Naive B cell (primary cell): ENCODE results near the gene MAP3K4. TPM values are rescaled to one million over a fixed set of nuclear protein-coding genes. Genes with fewer than 3 reads are reported as not detected.

Experiments
- ATAC-seq, 2 donors: fragments of 150-1000 bp; cut with Tn5 transposase; 2 replicates each; pipeline ENCODE4 v1.10.0; 2021; ENCODE audit warnings: low read depth in 2 of 2, mild to moderate bottlenecking in 2 of 2, moderate library complexity in 2 of 2
- DNase-seq: peaks from one replicate; pipeline ENCODE4 v3.0.0; 2022
- H3K27ac Mint-ChIP-seq, 6 donors: one replicate each; pipeline ENCODE4 v1.8.0; 2020 to 2022; ENCODE audit warnings: mild to moderate bottlenecking in 6 of 6, mixed read lengths in 6 of 6, moderate library complexity in 5 of 6, inconsistent platforms in 2 of 6
- H3K27me3 Mint-ChIP-seq, 3 donors: one replicate each; pipeline ENCODE4 v1.8.0; 2021 to 2022; ENCODE audit warnings: mixed read lengths in 3 of 3, mild to moderate bottlenecking in 1 of 3
- H3K36me3 Mint-ChIP-seq, 2 donors: one replicate each; pipeline ENCODE4 v1.8.0; 2020 to 2022; ENCODE audit warnings: mixed read lengths in 2 of 2, inconsistent platforms in 1 of 2, mild to moderate bottlenecking in 1 of 2
- H3K4me1 Mint-ChIP-seq, 3 donors: one replicate each; pipeline ENCODE4 v1.8.0; 2020 to 2022; ENCODE audit warnings: mixed read lengths in 3 of 3, inconsistent platforms in 1 of 3, mild to moderate bottlenecking in 1 of 3, moderate library complexity in 1 of 3
- H3K4me3 Mint-ChIP-seq, 8 donors: one replicate each; pipeline ENCODE4 v1.8.0; 2020 to 2022; ENCODE audit warnings: mild to moderate bottlenecking in 8 of 8, mixed read lengths in 8 of 8, moderate library complexity in 8 of 8, inconsistent platforms in 2 of 8
- H3K9me3 Mint-ChIP-seq, 7 donors: one replicate each; pipeline ENCODE4 v1.8.0; 2020 to 2022; ENCODE audit warnings: mixed read lengths in 7 of 7, mild to moderate bottlenecking in 5 of 7, inconsistent platforms in 2 of 7, moderate library complexity in 1 of 7
- polyA plus RNA-seq, 6 donors: library from polyadenylated mRNA; unstranded; fragments of 300-500 nt; fragmentation: Illumina TruSeq; gene quantifications; one replicate each; pipeline ENCODE4 v1.2.3, GENCODE V29; 2021; ENCODE audit warnings: low read depth in 6 of 6

MAP3K4 gene
- polyA plus RNA-seq, 6 donors from 2014 or later = 3.4 to 12.7 (median 8.5) TPM

DNA sequence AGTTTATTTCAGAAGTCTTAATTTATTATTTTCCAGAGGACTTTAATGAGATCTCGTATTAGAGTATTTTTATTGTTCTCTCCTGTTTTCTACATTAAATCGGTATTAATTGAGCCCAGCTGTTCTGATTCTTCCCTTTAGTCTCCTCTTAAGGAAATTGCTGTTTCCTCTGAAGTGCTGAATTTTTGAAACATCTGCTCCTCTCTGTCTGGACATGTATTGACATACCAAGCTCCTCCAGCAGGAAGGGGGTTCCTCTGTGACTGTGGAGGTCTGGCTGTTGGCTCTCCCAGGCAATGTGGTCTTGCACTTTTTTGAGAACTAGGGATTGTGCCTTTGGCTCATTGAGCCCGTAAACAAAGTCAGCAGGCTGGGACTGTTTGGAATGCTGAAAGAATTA, 74.9 kb downstream of the MAP3K4 start:
- no peak for DNase-seq
- Mint-ChIP-seq H3K36me3 (peaks cover 0 to 17% of the 10 kb centered on the region in 2 donors), H3K4me3 (no peak overlapping the region), H3K27ac (peak overlapping the region in 1 of 6 donors; percentile 38), H3K4me1 (peaks cover 3 to 16% (median 12%) of the 10 kb centered on the region in 3 donors), H3K9me3 (peaks cover 0 to 1% (median 0%) of the 10 kb centered on the region in 7 donors), H3K27me3 (no peaks in the 10 kb centered on the region)
- ATAC-seq = no peak

DNA sequence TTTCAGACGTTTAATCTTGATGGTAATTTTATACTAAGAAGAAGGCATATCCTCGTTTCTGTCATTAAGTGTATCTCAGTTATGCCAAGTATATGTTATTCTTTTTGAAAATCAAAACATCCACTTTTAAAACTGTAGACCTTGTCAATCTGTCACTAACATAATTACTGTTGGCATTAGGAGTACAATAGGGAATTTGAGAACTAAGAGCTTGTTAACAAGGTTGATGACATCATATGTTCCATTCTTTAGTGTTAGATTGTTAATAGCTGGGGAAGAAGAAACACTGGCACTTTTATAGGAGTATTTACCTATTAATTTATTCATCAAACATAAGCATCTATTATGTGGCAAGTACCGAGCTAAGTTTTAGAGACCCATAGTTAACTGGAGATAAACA, 76.2 kb downstream of the MAP3K4 start:
- no peaks in the 10 kb centered on the region for H3K9me3 Mint-ChIP-seq
- peaks cover 0 to 14% of the 10 kb centered on the region in 2 donors for H3K36me3 Mint-ChIP-seq
- H3K27me3 Mint-ChIP-seq = no peaks in the 10 kb centered on the region
- no peak for ATAC-seq
- H3K27ac Mint-ChIP-seq = no peak overlapping the region
- DNase-seq = no peak
- H3K4me1 Mint-ChIP-seq = peaks cover 0 to 15% (median 11%) of the 10 kb centered on the region in 3 donors
- no peak overlapping the region for H3K4me3 Mint-ChIP-seq

DNA sequence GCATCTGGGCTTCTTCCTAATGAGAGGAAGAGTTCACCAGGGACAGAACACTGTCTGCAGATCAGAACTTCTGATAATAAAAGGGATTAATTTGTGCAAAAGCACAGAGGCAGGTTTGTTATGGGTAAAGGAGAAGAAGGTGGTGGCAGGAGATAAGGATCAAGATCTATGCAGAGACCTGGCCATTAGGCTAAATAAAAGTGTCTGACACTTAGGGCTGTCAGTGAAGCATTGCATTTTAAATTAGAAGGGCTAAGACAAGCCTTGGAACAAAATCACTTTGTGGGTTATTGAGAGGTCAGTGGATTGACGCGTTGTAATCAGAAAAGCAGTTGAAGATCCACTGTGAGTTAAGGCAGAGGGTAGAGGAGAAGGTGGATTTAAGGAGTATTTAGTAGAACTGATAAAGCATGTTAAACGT, 76.8 kb downstream of the MAP3K4 start:
- no peak for ATAC-seq
- Mint-ChIP-seq H3K4me3 (no peak overlapping the region), H3K4me1 (peaks cover 0 to 9% (median 6%) of the 10 kb centered on the region in 3 donors), H3K27ac (no peak overlapping the region), H3K27me3 (no peaks in the 10 kb centered on the region), H3K9me3 (no peaks in the 10 kb centered on the region), H3K36me3 (peaks cover 0 to 14% of the 10 kb centered on the region in 2 donors)
- DNase-seq = no peak

DNA sequence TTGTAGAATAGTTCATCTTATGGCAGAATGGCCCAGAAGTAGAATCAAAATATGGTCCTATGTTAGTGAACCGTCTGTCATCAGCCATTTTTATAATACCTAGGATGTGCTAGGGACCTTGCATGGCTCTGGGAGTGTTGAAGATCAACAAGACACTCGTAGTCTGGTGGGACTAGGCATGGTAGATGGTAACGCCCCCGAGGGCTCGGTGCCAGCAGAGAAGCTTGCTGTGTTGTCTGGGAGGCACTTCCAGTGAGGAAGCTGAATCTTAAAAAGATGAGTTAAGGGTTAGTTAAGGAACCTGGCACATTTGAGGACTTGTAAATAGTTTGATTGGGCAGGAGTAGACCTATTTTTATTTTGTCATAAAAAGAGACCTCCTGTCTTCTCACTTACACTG, 82.4 kb downstream of the MAP3K4 start:
- no peak for ATAC-seq
- H3K27me3 Mint-ChIP-seq = no peaks in the 10 kb centered on the region
- H3K9me3 Mint-ChIP-seq = no peaks in the 10 kb centered on the region
- H3K4me1 Mint-ChIP-seq = no peaks in the 10 kb centered on the region
- no peak overlapping the region for H3K4me3 Mint-ChIP-seq
- H3K27ac Mint-ChIP-seq = no peak overlapping the region
- DNase-seq = no peak
- peaks cover 0 to 11% of the 10 kb centered on the region in 2 donors for H3K36me3 Mint-ChIP-seq

DNA sequence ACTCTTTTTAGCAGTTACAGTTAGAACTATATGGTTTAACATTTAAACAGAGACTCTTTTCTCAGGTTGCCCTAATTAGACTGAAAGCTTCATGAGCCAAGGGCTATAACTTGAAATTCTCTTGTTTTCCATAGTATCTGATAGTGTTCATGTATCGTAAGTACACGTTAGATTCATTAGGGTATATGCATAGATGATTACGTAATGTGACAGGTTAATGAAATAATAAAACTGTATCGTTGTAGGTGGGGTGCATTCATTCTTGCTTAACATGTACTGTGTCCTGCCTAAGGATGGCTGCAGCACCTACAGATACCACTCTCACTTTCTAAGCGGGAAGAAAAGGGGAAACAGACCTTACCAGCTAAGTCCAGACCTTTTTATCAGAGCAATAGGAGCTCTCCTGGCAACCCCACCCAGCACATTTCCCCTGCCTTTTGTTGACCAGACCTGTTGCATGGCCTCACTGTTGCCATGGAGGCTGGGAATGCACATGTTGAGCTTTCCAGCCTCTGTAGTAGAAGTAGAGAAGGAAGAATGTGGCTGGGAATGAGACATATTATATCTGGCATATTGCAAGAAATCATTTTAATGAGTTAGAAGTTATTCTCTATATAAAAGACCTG, 83.0 kb downstream of the MAP3K4 start:
- peaks cover 3 to 14% of the 10 kb centered on the region in 2 donors for H3K36me3 Mint-ChIP-seq
- DNase-seq = no peak
- no peaks in the 10 kb centered on the region for H3K4me1 Mint-ChIP-seq
- no peak for ATAC-seq
- H3K4me3 Mint-ChIP-seq = no peak overlapping the region
- H3K27me3 Mint-ChIP-seq = no peaks in the 10 kb centered on the region
- H3K9me3 Mint-ChIP-seq = no peaks in the 10 kb centered on the region
- no peak overlapping the region for H3K27ac Mint-ChIP-seq

DNA sequence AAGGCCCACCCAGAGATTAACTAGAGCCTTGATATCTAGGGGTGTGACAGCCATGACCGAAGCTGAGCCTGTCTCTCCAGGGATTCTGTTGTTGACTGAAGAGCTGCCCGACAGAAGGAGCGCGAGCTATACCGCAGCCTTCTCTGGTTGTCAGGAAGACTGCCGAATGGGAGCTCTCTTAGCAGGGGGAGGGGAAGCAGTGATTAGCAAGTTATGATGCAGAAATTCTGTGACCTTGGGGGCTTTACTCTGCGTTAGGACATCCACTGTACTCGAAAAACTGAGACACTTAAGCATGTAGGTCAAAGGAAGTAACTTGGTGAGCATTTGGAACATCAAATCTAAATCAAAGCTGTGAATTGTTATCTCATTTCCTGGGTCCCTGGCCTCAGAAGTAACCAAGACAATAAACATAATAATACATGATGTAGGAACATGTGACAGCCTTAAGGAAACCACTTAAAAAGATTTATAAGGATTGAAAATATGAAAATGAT, 84.7 kb downstream of the MAP3K4 start:
- no peak for ATAC-seq
- Mint-ChIP-seq H3K27me3 (no peaks in the 10 kb centered on the region), H3K4me3 (no peak overlapping the region), H3K36me3 (peaks cover 6 to 12% of the 10 kb centered on the region in 2 donors), H3K4me1 (no peaks in the 10 kb centered on the region), H3K27ac (no peak overlapping the region), H3K9me3 (no peaks in the 10 kb centered on the region)
- DNase-seq = no peak

DNA sequence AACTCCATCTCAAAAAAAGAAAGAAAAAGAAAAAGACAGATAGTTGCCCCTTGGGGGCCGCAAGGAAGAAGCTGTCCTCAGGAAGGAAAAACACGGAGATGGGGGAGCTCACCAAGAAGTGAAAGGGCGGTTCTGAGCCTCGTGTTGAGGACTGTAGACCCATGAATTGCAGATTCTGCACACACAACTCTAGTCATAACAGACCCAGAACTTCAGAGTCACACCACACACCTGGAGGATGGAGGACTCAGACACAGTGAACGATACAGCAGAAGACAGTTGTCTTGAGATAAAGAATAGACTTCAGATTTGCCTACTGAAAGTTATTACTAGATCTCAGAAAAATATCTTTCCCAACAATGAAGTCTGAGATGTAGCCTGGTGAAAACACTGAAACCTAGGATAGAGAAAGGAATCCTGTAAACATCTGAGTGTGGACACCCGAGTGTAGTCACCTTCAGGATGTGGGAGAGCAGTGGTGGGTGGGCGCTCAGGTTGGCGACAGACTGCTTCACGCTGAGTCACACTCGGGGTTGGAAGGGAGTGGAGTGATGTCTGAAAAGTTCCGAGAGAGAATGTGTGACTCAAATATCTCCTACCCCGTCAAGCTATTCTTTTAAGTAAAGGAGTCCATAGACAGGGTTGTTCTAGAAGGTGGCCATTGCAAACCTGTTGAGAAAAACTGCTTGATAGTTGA, 88.1 kb downstream of the MAP3K4 start:
- no peak overlapping the region for H3K4me3 Mint-ChIP-seq
- no peaks in the 10 kb centered on the region for H3K27me3 Mint-ChIP-seq
- H3K9me3 Mint-ChIP-seq = no peaks in the 10 kb centered on the region
- no peaks in the 10 kb centered on the region for H3K4me1 Mint-ChIP-seq
- H3K36me3 Mint-ChIP-seq = peaks cover 6 to 7% of the 10 kb centered on the region in 2 donors
- H3K27ac Mint-ChIP-seq = peak overlapping the region in 1 of 6 donors; percentile 46
- no peak for DNase-seq
- ATAC-seq = no peak

DNA sequence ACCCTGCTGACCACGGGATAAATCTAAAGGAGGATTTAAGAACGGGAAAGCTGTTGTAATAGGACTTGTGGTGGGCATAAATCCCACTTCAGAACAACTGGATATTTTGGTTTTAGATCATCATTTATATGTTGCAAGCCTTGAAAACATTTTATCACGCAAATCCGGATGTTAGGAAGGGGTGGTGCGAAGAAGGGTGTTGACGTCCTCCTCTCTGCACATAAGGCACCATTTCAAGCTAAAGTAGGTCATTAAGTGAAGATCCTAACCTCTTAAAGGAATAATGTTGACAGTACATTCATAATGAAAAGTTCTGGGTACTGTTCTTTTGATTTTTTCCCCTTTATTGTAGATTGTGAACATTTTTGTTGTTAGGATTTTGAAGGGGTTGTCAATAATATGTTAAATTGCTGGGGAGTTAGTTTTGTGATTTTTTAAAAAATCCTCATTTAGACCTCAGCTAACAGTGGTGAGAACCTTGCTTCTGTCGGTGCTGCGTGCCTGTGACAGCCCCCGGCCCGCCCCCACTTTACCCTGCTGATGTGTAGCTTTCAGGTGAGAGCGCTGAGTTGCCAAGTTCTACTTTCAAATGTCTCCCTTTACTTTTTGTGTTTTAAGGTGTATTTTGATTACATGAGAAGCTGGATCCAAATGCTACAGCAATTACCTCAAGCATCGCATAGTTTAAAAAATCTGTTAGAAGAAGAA, 88.8 kb downstream of the MAP3K4 start:
- no peak overlapping the region for H3K27ac Mint-ChIP-seq
- ATAC-seq (no peak), DNase-seq (no peak)

DNA sequence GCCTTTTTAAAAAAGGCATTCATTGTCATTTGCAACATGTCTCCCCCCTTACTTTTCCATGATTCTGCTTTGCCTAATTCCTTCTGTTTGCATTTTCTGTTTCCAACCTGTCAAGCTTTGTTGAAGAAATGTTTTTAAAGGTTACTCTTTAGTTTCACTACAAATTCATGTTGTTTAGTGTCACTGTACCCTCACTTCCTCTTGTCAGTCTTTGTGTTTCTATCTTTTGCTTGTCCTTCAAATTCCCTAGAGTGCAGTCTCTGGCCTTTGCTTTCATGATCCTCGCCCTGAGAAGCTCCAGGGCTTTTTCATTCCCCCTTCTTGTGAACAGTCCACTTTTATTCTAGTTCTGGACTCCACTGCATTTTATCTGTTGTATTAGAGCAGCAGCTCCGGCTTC, 90.6 kb downstream of the MAP3K4 start:
- no peak for ATAC-seq
- no peaks in the 10 kb centered on the region for H3K9me3 Mint-ChIP-seq
- DNase-seq = no peak

More for the DNA sequence above, 88.8 kb downstream of the MAP3K4 start:
- peaks cover 5 to 6% of the 10 kb centered on the region in 2 donors for H3K36me3 Mint-ChIP-seq
- no peaks in the 10 kb centered on the region for H3K9me3 Mint-ChIP-seq
- no peaks in the 10 kb centered on the region for H3K27me3 Mint-ChIP-seq
- no peaks in the 10 kb centered on the region for H3K4me1 Mint-ChIP-seq
- H3K4me3 Mint-ChIP-seq = no peak overlapping the region

DNA sequence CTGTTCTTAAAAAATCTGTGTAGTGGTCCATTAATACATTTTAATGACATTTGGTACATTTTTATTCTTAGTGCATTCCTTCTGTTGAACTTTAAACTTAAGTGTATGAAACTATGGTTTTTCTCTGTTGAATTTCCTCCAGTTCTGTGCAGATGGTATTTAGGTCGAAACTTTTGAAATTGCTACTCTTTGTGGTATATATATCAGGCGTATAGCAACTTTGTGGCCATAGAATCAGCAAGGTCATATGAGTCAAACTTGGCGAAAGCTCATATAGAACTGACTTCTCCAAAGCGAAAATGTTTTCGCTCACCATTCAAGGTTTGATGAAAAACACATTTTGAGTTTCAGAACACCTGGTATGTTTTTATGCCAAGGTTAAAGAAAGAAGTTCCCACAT, 93.7 kb downstream of the MAP3K4 start:
- Mint-ChIP-seq H3K36me3 (peaks cover 20 to 27% of the 10 kb centered on the region in 2 donors), H3K9me3 (no peaks in the 10 kb centered on the region), H3K4me1 (no peaks in the 10 kb centered on the region), H3K27ac (no peak overlapping the region), H3K27me3 (no peaks in the 10 kb centered on the region), H3K4me3 (no peak overlapping the region)
- ATAC-seq (no peak), DNase-seq (no peak)

More for the DNA sequence above, 90.6 kb downstream of the MAP3K4 start:
- no peak overlapping the region for H3K27ac Mint-ChIP-seq
- H3K4me1 Mint-ChIP-seq = no peaks in the 10 kb centered on the region
- peaks cover 8 to 13% of the 10 kb centered on the region in 2 donors for H3K36me3 Mint-ChIP-seq
- H3K4me3 Mint-ChIP-seq = no peak overlapping the region
- H3K27me3 Mint-ChIP-seq = no peaks in the 10 kb centered on the region

DNA sequence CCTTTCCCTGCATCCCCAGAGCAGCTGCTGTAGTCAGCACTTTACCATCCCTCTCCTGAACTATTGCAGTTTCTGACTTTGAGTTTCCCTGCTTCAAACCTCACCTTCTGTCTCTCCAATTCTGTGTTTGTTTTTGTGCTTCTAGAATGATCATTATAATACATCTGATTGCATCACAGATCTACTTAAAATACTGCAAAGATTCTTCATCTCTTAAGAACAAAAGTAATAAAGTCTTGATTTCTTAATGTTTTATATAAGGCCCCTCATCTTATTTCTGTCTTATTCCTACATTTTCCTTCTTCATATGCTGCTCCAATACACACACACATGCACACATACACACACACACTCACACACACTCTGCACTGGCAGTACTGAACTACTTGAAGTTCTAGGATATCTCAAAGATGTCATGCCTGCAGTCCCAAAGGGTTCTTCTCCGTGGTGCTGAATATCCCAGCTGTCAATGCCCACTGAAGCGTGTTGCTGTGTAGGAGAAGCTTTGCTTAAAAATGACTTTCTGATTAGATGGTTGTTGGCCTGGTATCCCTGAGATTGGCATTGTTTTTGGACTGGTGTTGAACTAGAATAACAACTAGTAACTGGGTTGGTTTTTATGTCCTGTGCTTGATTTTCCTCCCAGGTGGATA, 97.2 kb downstream of the MAP3K4 start:
- DNase-seq = no peak
- no peak for ATAC-seq
- Mint-ChIP-seq H3K4me1 (no peaks in the 10 kb centered on the region), H3K4me3 (no peak overlapping the region), H3K36me3 (peaks cover 35 to 43% of the 10 kb centered on the region in 2 donors), H3K9me3 (no peaks in the 10 kb centered on the region), H3K27me3 (no peaks in the 10 kb centered on the region), H3K27ac (peak overlapping the region in 1 of 6 donors; percentile 63)

DNA sequence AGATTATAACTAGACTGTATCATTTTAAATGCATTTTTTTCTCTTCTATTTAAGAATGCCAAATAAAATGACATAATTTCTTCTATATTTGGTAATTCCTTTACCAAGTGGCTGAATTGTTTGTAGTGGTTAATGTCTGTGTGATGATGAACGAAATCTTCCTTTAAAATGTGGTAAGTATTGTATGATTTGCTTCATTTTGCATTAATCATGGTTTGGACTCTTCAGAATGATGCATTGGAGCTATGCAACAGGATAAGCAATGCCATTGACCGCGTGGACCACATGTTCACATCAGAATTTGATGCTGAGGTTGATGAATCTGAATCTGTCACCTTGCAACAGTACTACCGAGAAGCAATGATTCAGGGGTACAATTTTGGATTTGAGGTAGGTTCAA, 99.6 kb downstream of the MAP3K4 start:
- ATAC-seq (no peak), DNase-seq (no peak)
- Mint-ChIP-seq H3K4me1 (no peaks in the 10 kb centered on the region), H3K4me3 (no peak overlapping the region), H3K36me3 (peaks cover 46% of the 10 kb centered on the region in 2 donors), H3K27ac (no peak overlapping the region), H3K27me3 (no peaks in the 10 kb centered on the region), H3K9me3 (no peaks in the 10 kb centered on the region)

DNA sequence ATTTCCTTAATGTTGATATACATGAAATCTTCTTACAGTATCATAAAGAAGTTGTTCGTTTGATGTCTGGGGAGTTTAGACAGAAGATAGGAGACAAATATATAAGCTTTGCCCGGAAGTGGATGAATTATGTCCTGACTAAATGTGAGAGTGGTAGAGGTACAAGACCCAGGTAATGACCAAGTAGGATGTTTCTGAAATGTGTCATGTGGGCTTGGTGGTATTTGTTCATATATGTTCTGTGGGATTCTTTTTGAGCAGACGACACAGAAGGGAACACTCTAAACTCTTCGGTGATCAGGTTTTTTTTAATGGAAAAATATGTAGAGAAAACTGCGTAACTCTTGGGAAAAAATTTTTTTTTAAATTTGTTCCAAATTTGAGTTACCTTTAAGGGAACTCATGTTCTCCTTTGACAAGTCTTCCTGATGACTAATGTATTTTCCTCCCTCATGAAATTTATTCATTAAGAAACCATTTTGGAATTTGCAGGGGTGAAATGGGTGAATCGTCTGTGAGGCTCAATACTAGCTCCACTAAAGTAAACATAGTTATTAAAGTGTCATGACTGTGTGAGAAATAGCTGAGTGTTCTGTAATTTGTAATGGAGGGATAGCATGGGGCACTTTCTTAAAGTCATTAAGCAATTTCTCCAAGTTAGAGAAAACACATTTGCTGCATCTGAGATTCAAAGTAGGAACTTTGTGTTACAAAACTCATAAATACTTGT, 100.6 kb downstream of the MAP3K4 start:
- no peak overlapping the region for H3K4me3 Mint-ChIP-seq
- no peak for DNase-seq
- ATAC-seq = no peak
- peaks cover 40 to 45% of the 10 kb centered on the region in 2 donors for H3K36me3 Mint-ChIP-seq
- H3K9me3 Mint-ChIP-seq = no peaks in the 10 kb centered on the region
- peak overlapping the region in 1 of 6 donors; percentile 12 for H3K27ac Mint-ChIP-seq
- no peaks in the 10 kb centered on the region for H3K27me3 Mint-ChIP-seq
- H3K4me1 Mint-ChIP-seq = no peaks in the 10 kb centered on the region
